GM19240 (cell line): ENCODE measurements around the gene PMM1.
A peak's percentile ranks its signal among the peaks of the same experiment; 100 is the strongest.
"Not testable (repeated sequence)": the region's sequence is repeated elsewhere in the genome, so short reads cannot be mapped to it uniquely, and the experiment has no call there.

ENCODE experiments used
- DNase-seq: peaks from one replicate; pipeline ENCODE4 v3.0.0; 2011; ENCODE audit warnings: low spot score; ENCODE audit not compliant: insufficient read length

The PMM1 gene

DNA sequence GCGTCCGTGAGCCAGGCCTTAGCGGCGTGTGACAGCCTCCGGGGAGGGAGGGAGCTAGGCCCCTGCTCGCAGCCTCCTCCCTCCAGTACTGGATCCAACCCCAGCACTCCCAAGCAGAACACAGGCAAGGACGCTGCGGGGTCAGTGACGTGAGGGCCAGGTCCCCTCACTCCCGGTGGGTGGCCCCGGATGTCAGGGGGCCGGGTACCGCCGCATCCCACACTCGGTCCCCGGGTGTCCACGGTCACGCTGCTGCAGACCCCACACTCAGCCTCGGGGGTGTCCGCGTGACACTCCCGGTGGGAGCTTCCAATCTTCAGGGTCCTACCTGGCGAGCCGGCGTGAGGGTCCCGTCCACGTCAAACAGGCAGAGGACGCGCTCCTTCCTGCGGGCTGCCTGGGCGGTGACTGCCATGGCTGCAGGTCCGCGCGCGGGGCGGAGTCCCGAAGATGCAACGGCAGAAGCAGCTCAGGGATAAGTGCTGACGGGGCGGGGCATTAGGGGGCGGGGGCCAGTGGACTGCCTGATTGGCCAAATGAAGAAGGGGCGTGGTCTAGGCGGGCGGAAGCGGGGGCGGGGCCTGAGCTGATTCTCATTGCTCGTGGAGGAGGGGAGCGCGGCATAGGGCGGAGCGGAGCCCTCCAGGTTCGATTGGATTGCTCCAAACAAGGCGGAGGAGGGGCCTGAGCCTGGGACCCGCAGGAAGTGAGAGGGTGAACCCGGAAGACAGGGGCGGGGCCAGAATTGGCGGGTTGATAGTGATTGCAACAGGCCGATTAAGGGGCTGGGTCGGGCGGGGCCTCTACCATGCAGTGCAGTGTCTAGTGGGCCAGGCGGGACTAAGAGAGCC is at the start of gene PMM1:
Gene PMM1, minus strand, starts transcription at position 450 of the 851 bp plus-strand sequence. Its CDS starts 35 bp downstream, at position 415.
- peak; percentile 100 for DNase-seq

DNA sequence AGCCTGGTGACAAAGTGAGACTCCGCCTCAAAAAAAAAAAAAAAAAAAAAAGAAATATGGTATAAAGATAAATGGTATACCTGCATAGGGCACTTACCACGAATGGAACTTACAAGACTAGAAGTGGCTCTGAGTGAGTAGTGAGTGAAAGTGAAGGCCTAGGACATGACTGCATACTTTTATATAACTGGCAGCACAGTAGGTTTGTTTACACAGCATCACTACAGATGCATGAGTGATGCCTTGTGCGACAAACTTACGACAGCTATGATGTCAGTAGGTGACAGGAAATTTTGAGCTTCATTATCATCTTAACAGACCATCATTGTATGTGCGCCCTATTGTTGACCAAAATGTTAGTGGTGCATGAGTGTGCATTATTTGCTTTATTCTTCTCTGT is 49.1 kb upstream of the PMM1 start:
- no peak for DNase-seq

DNA sequence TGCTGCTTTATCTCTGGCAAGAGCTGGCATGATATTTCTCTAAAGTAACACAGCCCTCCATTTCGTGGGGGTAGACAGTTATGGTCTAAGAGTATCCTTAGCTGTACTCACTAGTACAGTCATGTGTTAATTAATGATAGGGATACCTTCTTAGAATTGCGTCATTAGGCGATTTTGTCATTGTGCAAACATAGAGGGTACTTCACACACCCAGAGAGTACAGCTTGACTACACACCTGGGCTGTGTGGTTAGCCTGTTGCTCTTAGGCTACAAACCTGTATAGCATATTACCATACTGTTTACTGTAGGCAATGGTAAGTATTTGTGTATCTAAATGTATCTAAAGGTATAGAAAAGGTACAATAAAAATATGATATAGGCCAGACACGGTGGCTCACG is 48.5 kb upstream of the PMM1 start:
- DNase-seq: no peak

DNA sequence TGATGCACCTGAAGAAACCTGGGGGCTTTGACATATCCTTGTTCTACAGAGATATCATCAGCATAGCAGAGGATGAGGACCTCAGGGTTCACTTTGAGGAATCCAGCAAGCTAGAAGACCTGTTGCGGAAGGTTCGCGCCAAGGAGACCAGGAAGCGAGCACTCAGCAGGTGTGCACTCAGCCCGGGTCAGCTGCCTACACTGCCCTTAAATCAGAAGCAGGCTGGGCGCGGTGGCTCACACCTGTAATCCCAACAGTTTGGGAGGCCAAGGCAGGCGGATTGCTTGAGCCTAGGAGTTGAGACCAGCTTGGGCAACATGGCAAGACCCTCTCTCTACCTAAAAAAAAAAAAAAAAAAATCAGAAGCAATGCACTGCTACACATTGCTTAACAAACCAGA is 48.0 kb upstream of the PMM1 start:
- DNase-seq: not testable (repeated sequence)

DNA sequence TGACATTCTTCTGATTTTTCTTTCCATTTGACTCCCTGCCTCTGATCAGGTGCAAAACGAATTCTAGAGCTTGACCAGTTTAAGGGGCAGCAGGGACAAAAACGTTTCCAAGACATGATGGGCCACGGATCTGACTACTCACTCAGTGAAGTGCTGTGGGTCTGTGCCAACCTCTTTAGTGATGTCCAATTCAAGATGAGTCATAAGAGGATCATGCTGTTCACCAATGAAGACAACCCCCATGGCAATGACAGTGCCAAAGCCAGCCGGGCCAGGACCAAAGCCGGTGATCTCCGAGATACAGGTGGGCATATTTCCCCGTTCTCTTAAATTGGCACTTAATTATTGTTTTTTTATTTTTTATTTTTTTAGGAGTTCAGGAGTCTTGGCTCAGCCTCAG is 46.8 kb upstream of the PMM1 start:
- no peak for DNase-seq

DNA sequence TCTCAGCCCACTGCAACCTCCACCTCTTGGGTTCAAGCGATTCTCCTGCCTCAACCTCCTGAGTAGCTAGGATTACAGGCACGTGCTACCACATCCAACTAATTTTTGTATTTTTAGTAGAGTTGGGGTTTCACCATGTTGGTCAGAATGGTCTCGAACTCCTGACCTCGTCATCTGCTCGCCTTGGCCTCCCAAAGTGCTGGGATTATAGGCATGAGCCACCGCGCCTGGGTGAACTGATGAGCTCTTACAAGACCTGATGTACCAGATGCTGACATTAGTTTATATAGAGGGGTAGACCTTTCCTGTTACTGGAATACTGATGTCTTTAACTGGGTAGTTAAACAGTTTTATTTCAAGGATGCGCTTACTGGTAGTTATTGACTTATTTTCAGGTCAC is 45.0 kb upstream of the PMM1 start:
- not testable (repeated sequence) for DNase-seq

DNA sequence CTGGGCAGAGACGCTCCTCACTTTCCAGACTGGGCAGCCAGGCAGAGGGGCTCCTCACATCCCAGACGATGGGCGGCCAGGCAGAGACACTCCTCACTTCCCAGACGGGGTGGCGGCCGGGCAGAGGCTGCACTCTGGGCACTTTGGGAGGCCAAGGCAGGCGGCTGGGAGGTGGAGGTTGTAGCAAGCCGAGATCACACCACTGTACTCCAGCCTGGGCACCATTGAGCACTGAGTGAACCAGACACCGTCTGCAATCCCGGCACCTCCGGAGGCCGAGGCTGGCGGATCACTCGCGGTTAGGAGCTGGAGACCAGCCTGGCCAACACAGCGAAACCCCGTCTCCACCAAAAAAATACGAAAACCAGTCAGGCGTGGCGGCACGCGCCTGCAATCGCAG is 42.0 kb upstream of the PMM1 start:
- not testable (repeated sequence) for DNase-seq

DNA sequence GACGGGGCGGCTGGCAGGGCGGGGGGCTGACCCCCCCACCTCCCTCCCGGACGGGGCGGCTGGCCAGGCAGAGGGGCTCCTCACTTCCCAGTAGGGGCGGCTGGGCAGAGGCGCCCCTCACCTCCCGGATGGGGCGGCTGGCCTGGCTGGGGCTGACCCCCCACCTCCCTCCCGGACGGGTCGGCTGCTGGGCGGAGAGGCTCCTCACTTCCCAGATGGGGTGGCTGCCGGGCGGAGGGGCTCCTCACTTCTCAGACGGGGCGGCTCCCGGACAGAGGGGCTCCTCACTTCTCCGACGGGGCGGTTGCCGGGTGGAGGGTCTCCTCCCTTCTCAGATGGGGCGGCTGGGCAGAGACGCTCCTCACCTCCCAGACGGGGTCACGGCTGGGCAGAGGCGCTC is 41.5 kb upstream of the PMM1 start:
- DNase-seq: not testable (repeated sequence)

DNA sequence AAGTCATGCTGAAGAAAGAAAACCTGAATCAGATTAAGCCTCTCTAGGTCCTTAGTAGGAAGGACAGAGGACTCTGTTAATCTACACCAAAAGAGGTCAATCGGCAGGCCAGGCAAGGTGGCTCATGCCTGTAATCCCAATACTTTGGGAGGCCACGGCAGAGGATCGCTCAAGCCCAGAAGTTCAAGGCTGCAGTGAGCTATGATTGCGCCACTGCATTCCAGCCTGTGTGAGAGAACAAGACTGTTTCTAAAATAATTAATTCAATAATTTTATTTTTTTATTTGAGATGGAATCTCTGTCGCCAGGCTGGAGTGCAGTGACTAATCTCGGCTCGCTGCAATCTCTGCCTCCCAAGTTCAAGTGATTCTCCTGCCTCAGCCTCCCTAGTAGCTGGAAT is 35.9 kb upstream of the PMM1 start:
- DNase-seq: no peak

DNA sequence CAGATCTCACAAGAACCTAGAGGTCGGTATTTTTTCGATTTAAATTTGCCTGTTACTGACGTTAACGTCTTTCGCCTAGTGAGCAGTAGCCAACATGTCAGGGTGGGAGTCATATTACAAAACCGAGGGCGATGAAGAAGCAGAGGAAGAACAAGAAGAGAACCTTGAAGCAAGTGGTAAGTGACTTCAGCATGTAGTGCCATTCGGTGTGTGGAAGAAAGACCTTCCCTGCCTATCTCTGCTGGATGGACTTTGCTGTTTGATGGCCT is 32.2 kb upstream of the PMM1 start:
- DNase-seq: no peak

DNA sequence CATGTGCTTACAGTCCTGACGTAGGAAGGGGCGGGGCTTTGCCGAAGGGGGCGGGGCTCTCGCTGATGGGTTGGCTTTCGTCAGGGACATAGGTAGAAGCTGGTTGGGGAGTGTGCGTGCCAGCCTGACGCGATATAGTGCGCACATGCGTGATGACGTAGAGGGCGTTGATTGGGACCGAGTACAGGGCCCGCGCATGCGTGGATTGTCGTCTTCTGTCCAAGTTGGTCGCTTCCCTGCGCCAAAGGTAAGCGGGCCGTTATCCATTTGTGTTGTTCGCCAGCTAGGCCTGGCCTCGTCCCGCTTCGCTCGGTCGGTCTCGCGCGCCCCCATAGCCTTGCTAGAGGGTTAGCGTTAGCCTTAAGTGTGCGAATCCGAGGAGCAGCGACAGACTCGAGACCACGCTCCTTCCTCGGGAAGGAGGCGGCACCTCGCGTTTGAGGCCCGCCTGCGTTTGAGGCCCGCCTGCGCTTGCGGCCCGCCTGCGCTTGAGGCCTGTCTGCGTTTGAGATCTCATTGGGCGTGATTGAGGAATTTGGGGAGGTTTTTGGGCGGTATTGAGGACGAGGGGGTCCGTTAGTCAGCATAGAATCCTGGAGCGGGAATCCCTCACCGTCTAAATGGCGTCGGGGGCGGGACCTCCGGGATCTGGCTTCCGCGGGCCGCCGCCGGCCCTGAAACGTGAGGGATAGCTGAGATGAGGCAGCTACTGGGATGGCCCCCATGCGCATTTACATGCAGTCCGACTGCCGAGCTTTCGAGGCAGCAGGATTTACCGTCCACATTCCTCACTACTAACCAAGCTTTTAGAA is 31.7 kb upstream of the PMM1 start, which contains the start of gene XRCC6:
Gene XRCC6, plus strand, starts transcription at position 197 of the 812 bp plus-strand sequence. CDS start 710 bp downstream, outside the sequence.
- peak; percentile 97 for DNase-seq

DNA sequence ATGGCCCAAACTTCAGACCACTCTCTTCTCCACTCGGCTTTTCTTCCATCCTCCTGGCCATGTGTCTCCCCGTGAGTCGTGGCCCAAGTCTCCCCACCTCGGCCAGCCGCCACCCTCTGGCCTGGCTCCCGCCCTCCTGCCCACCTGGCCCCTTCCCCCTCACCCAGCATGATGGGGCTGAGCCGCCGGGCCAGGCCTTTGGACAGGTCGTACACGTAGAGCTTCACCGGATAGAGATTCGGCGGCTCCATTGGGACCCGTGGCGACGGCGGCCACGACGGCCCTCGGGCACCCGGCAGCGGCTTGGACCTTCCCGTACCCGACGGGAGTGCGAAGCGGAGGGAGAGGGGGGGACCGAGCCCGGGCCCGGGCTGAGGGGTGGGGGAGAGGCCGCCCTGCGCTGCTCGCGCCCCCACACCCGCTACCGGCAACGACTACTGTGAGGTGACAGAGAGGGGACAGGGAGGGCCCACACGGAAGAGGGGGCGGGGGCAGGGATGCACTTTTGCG is 31.0 kb upstream of the PMM1 start, which contains the start of gene DESI1:
Gene DESI1, minus strand, starts transcription at position 455 of the 510 bp plus-strand sequence. Its CDS starts 204 bp downstream, at position 251.
- DNase-seq: no peak

DNA sequence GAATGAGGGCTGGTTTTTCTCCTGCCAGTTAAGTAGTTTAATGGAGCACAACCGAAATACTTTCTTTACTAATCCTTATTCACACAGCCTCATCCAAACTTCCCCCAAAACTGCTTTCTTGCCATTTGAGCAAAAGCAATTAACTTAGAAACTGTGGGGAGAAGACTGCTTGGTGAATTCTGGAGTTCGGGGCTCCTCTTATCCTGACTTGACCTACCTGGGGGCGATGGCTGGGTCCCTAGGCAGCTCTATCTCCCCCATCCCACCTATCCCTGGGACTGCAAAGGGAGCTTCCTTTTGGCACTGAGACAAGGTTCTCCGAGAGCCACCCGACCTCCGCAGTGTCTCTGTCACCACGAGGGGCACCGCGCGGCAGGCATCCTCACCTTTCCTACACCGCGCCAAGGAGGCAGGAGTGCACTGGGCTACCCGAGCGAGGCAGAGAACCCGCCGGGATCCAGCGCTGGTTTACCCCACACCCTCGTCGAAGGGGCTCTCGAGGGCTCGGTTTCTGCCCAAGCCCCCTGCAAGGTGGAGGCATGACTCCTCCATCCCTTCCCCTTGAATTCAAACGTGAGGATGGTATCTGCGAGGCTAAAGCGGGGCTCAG is 30.4 kb upstream of the PMM1 start:
- DNase-seq: no peak

DNA sequence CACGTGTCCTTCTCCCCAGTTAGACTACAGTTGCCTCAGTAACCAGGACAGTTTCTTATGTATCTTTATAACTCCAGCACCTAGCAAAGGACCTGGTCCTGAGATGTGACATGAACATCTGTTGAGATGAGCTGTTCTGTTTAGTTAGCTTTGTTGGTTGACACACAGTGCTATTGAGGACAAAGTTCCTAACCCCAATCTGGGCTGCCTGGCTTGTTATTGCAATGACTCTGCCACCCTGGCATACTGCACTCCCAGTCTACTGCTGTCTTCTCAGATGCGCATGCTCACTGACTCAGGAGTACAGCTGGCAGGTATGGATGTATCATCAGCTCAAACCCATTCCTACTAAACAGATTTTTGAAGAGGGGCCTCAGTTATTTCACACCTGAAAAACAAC is 23.8 kb upstream of the PMM1 start:
- no peak for DNase-seq

DNA sequence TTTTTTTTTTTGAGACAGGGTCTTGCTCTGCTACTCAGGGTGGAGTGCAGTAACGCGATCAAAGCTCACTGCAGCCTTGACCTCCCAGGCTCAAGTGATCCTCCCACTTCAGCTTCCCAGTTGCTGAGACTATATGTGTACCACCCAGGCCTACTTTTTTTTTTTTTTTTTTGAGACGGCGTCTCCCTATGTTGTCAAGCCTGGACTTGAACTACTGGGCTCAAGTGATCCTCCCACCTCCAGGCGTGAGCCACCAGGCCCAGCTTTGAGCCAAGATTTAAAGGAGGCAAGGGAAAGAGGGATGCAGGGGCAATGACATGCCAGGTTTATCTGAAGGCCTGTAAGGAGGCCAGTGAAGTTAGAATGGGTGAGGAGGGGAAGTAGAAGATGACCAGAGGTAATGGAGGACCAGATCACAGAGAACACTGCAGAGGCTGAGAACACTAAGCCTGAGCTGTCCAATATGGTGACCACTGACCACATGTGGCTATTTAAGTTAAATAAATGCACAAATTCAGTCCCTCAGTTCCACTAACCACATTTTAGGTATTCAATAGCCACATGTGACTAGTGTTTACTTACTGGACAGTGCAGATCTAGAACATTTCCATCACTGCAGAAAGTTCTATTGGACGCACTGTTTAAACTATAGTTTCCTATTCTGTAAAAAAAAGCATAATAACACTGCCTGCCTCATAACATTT is 23.1 kb upstream of the PMM1 start:
- no peak for DNase-seq

DNA sequence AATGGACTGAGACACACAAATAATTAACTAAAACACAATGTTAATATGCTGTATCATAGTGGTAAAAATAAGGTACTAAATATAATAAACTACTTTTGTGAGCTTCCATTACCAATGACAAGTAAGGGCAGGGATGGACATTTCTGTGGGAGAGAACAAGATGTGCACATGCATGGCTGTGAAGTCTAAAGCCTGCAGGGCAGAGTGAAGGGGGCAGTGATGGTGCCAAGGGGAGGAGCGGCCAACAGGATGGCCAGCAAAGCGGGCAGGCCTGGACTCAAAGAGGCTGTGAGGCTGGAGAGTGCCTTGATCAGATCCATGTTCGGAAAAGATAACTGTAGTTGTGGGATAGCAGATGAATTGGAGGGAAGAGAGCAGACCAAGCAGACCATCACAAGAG is 18.7 kb upstream of the PMM1 start:
- no peak for DNase-seq

DNA sequence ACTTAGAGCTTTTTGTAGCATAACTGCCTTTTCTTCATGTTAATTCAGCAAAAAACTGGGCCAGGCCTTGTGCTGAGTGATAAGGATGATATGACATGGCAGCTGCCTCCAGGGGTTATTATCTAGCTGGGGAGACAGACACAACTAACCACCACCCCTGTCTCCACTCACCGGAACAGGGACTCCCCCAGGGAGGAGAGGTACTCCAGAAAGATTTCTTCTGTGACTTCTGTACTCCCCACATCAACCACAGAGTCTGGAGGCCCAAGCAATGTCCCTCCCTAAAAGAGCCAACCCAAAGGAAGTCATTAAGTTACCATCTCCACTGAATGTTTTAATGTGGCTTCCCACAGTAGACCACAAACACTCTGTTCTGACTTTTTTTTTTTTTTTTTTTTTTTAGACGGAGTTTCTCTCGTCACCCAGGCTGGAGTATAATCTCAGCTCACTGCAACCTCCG is 14.3 kb upstream of the PMM1 start:
- DNase-seq: peak; percentile 49

DNA sequence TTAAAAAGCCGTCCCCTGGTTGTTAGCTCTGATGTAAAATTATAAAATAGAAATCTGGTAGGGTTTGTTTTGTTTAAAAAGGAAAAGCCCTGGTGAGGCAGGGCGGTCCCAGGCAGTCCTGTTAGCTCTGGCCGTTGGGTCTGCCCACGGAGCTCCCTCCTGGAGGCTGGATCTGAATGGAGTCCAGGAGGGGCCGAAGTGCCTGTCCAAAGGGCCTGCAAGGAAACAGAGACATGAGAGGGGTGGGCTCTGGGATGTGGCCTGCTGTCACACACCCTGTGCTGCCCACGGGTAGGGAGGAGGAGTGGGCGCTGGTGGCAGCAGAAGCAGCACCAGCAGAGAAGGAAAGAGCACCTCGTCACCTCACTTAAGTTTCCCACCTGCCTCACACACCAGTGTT is 11.3 kb upstream of the PMM1 start:
- no peak for DNase-seq

DNA sequence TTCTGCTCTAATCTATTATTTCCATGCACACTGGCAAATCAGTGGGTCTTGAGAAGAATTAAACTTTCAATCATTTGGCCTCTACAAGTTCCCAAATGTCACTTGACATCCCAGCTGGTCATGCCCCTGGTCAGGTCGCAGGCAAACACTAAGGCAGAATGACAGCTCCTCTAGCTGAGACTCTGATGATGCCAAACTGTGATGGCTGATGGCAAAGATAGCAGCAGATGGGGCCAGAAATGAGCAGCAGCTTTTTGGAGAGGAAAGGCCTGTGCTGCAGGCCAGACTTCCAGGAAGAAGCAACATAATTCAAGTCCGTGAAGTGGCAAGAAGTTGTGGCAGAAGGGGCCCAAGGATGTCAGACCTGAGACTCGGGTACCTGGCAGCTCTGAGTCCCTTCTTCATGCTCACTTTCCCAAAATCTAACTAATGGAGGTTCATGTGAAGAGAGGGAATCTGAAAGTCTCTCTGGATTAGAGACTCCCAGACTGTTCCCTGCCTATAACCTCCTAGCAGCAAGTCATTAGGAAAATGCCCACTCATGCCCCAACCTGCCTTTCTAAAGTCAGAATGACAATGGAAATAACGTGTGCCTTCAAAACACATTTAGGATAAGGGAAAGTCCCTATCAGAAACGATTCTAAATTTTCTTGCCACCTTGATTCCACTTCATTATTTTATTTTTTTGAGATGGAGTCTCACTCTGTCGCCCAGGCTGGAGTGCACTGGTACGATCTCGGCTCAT is 9.4 kb upstream of the PMM1 start:
- DNase-seq: no peak

DNA sequence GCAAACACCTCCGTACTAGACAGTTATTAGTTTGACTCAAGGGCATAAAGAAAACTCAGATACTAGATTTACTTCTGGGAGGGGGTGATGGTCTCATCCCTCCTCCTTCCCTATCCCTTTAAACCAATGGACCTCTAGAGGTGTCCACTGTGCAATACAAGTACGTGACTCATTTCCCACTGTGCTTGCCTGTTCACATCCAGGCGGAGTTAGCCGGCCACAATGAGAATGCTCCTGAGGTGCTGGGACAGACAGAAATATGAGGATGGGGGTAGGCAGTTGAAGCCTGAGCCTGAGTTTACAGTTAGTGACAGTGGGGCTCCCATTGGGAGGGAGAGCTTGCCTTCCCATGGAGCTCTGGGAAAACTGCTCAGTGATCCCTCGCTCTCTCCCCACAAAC is 8.4 kb upstream of the PMM1 start:
- no peak for DNase-seq

DNA sequence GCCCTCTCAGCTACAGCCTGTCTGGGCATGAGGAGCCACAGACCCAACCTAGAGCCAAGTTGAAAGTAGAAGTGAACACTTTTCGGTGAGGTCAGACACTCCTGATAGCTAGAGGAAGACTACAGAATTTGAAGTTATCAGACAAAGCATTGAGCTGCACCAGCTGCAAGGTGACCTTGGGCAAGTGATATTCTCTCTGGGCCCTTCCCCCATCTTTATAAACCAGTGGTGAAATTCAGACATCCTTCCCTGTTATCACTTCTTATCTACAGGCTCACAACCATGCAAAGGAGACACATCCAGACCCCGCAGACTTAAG is 8.0 kb upstream of the PMM1 start:
- DNase-seq: no peak
